ENCODE data around the gene ZNF407.

Gene ZNF407

GRCh38 chr18:75109819-75110218, 512.1 kb downstream of the ZNF407 start:
- Histone ChIP-seq H3K4me1 (ENCODE audit: insufficient read depth, poor library complexity, severe bottlenecking) (no peaks in the 10 kb centered on the region), H3K27me3 (ENCODE audit: insufficient read depth, poor library complexity, severe bottlenecking) (no peaks in the 10 kb centered on the region), H3K4me3 (ENCODE audit: severe bottlenecking) (no peak overlapping the region), H3K27ac (ENCODE audit: poor library complexity, severe bottlenecking) (no peak overlapping the region), H3K9me3 (ENCODE audit: severe bottlenecking) (no peaks in the 10 kb centered on the region), H3K36me3 (ENCODE audit: low read depth) (no peaks in the 10 kb centered on the region)
- no peak for TF ChIP-seq CTCF (IDR thresholded peaks at IDR 0.05; ENCODE audit: poor library complexity, severe bottlenecking)
- no peak for DNase-seq (ENCODE audit: low spot score)
- no peak for ATAC-seq (ENCODE audit: low read depth)

GRCh38 chr18:75110311-75110710, 512.6 kb downstream of the ZNF407 start:
- H3K4me1 ChIP-seq (ENCODE audit: insufficient read depth, poor library complexity, severe bottlenecking): no peaks in the 10 kb centered on the region

GRCh38 chr18:75110846-75111415, 513.3 kb downstream of the ZNF407 start:
- Histone ChIP-seq H3K36me3 (ENCODE audit: low read depth) (no peaks in the 10 kb centered on the region), H3K27me3 (ENCODE audit: insufficient read depth, poor library complexity, severe bottlenecking) (no peaks in the 10 kb centered on the region), H3K27ac (ENCODE audit: poor library complexity, severe bottlenecking) (no peak overlapping the region), H3K4me3 (ENCODE audit: severe bottlenecking) (no peak overlapping the region), H3K9me3 (ENCODE audit: severe bottlenecking) (no peaks in the 10 kb centered on the region), H3K4me1 (ENCODE audit: insufficient read depth, poor library complexity, severe bottlenecking) (no peaks in the 10 kb centered on the region)
- DNase-seq (ENCODE audit: low spot score) (no peak), ATAC-seq (ENCODE audit: low read depth) (no peak)
- TF ChIP-seq CTCF (IDR thresholded peaks at IDR 0.05; ENCODE audit: poor library complexity, severe bottlenecking): no peak

More at GRCh38 chr18:75110311-75110710, 512.6 kb downstream of the ZNF407 start:
- H3K27ac ChIP-seq (ENCODE audit: poor library complexity, severe bottlenecking): no peak overlapping the region
- no peak overlapping the region for H3K4me3 ChIP-seq (ENCODE audit: severe bottlenecking)
- no peaks in the 10 kb centered on the region for H3K27me3 ChIP-seq (ENCODE audit: insufficient read depth, poor library complexity, severe bottlenecking)
- DNase-seq (ENCODE audit: low spot score) (no peak), ATAC-seq (ENCODE audit: low read depth) (no peak)
- no peaks in the 10 kb centered on the region for H3K9me3 ChIP-seq (ENCODE audit: severe bottlenecking)
- TF ChIP-seq CTCF (IDR thresholded peaks at IDR 0.05; ENCODE audit: poor library complexity, severe bottlenecking): no peak
- H3K36me3 ChIP-seq (ENCODE audit: low read depth): no peaks in the 10 kb centered on the region

- ATAC-seq (ENCODE audit: low read depth) (peak; percentile 78), DNase-seq (ENCODE audit: low spot score) (no peak)
- H3K27ac ChIP-seq (ENCODE audit: poor library complexity, severe bottlenecking): no peak overlapping the region
- no peaks in the 10 kb centered on the region for H3K36me3 ChIP-seq (ENCODE audit: low read depth)
- no peaks in the 10 kb centered on the region for H3K4me1 ChIP-seq (ENCODE audit: insufficient read depth, poor library complexity, severe bottlenecking)
- no peak for TF ChIP-seq CTCF (IDR thresholded peaks at IDR 0.05; ENCODE audit: poor library complexity, severe bottlenecking)
- H3K9me3 ChIP-seq (ENCODE audit: severe bottlenecking): no peaks in the 10 kb centered on the region
- no peak overlapping the region for H3K4me3 ChIP-seq (ENCODE audit: severe bottlenecking)
- H3K27me3 ChIP-seq (ENCODE audit: insufficient read depth, poor library complexity, severe bottlenecking): no peaks in the 10 kb centered on the region
Measured at GRCh38 chr18:75111760-75112159, 514.1 kb downstream of the ZNF407 start.

Data from RWPE2 (cell line).